Peyer's patch (tissue), 4 donors: ENCODE results near the gene ABL1.

Experiments
- CTCF ChIP-seq, 6 experiments: fragments of 450-650 bp in 4 of 6; fragments of 200-600 bp in 2 of 6; sonication (generic) in 1 of 6; IDR thresholded peaks; one replicate each; pipeline ENCODE4 v1.5.1; 2017 to 2019; ENCODE audit warnings: antibody characterized with exemption in 6 of 6, mild to moderate bottlenecking in 3 of 6, moderate library complexity in 1 of 6
- POLR2A ChIP-seq, 2 donors: fragments of 450-650 bp; IDR thresholded peaks; one replicate each; pipeline ENCODE4 v1.5.1; 2017; ENCODE audit warnings: antibody characterized with exemption in 2 of 2, mild to moderate bottlenecking in 2 of 2, moderate library complexity in 2 of 2

- TF ChIP-seq CTCF (IDR thresholded peaks at IDR 0.05) (no peak), POLR2A (IDR thresholded peaks at IDR 0.05) (no peak)
Measured at GRCh38 chr9:130908146-130908877, 73.3 kb downstream of the ABL1 start.
